Upper lobe of left lung (tissue), 6 donors: Measurements from ENCODE around the gene PCNP. TPM values are rescaled to one million over a fixed set of nuclear protein-coding genes. Genes with fewer than 3 reads are reported as not detected.
"Not testable (repeated sequence)": the region's sequence is repeated elsewhere in the genome, so short reads cannot be mapped to it uniquely, and the experiment has no call there.

Experiments
- ATAC-seq, 2 donors: fragments of 200-7000 bp; cut with Tn5 transposase; one replicate each; pipeline ENCODE4 v1.9.1; 2022; ENCODE audit warnings: mild to moderate bottlenecking in 2 of 2, moderate library complexity in 2 of 2; ENCODE audit not compliant: low FRiP score in 2 of 2
- DNase-seq, 2 donors: peaks; one replicate each; pipeline ENCODE4 v3.0.0-alpha.2; 2019 to 2020
- H3K27ac ChIP-seq, 4 donors: fragments of 200-600 bp; sonication (generic); one replicate each; pipeline ENCODE4 v1.5.1; 2016 to 2019
- H3K27me3 ChIP-seq, 4 donors: fragments of 200-600 bp; sonication (generic); one replicate each; pipeline ENCODE4 v1.5.1; 2017 to 2019
- H3K36me3 ChIP-seq, 4 donors: fragments of 200-600 bp; sonication (generic); one replicate each; pipeline ENCODE4 v1.5.1; 2016 to 2019
- H3K4me1 ChIP-seq, 4 donors: fragments of 200-600 bp; sonication (generic); one replicate each; pipeline ENCODE4 v1.5.1; 2018 to 2019
- H3K4me3 ChIP-seq, 4 donors: fragments of 200-600 bp; sonication (generic); one replicate each; pipeline ENCODE4 v1.5.1; 2017 to 2019; ENCODE audit warnings: mild to moderate bottlenecking in 2 of 4, moderate library complexity in 1 of 4
- H3K9me3 ChIP-seq, 4 donors: fragments of 200-600 bp; sonication (generic); one replicate each; pipeline ENCODE4 v1.5.1; 2018 to 2019
- CTCF ChIP-seq, 6 experiments: fragments of 450-650 bp in 4 of 6; fragments of 200-600 bp in 2 of 6; sonication (generic) in 2 of 6; IDR thresholded peaks; one replicate each; pipeline ENCODE4 v1.5.1; 2016 to 2019; ENCODE audit warnings: antibody characterized with exemption in 6 of 6
- EP300 ChIP-seq, 4 donors: sonication (generic); formaldehyde crosslinking; IDR thresholded peaks; one replicate each; pipeline ENCODE4 v1.5.1; 2017; ENCODE audit warnings: antibody characterized with exemption in 4 of 4, control low read depth in 2 of 4
- POLR2A ChIP-seq, 4 donors: fragments of 450-650 bp; IDR thresholded peaks; one replicate each; pipeline ENCODE4 v1.5.1; 2016 to 2017; ENCODE audit warnings: antibody characterized with exemption in 4 of 4, mild to moderate bottlenecking in 2 of 4
- POLR2AphosphoS5 ChIP-seq, 2 donors: sonication (generic); formaldehyde crosslinking; IDR thresholded peaks; one replicate each; pipeline ENCODE4 v1.5.1; 2017; ENCODE audit warnings: antibody characterized with exemption in 2 of 2
- WGBS, 2 donors: methylation state at CpG; one replicate each; pipeline ENCODE4 v1.1.5; 2017 to 2018; 5-methylcytosine and 5-hydroxymethylcytosine counted together
- total RNA-seq, 6 donors: library from RNA; depleted of rRNA in 4 of 6; stranded (reverse); fragments of >200 nt in 4 of 6; gene quantifications; one replicate each; pipeline versions ENCODE4 v1.1.0 to v1.2.1, GENCODE V29; 2016 to 2021
- donor health status: DM: no; HTN: no; CAD: no; lungs with moderate emphysema.
- donor health status: DM: no; HTN: yes; CAD: no; lungs with severe emphysema.

PCNP gene
- total RNA-seq, 6 donors from 2014 or later: 52.2 to 160 (median 96.0) TPM

- no peak overlapping the region for H3K4me3 ChIP-seq
- no peaks in the 10 kb centered on the region for H3K36me3 ChIP-seq
- DNase-seq (no peak), ATAC-seq (no peak)
- no peaks in the 10 kb centered on the region for H3K4me1 ChIP-seq
- WGBS, 2 donors: 79 to 96% methylated on average over 5 of the region's 5 CpGs
- H3K9me3 ChIP-seq: no peaks in the 10 kb centered on the region
- H3K27me3 ChIP-seq: no peaks in the 10 kb centered on the region
- no peak for TF ChIP-seq POLR2A (IDR thresholded peaks at IDR 0.05)
- TF ChIP-seq EP300 (IDR thresholded peaks at IDR 0.05): no peak
- TF ChIP-seq POLR2AphosphoS5 (IDR thresholded peaks at IDR 0.05): no peak
- no peak for TF ChIP-seq CTCF (IDR thresholded peaks at IDR 0.05)
- H3K27ac ChIP-seq: no peak overlapping the region
Measured at GRCh38 chr3:101535221-101535620, 38.8 kb upstream of the PCNP start.

GRCh38 chr3:101536266-101536665 is 37.7 kb upstream of the PCNP start:
- 92 to 100% methylated on average over 1 of the region's 1 CpG for WGBS, 2 donors
- TF ChIP-seq POLR2A (IDR thresholded peaks at IDR 0.05): no peak
- no peak for TF ChIP-seq POLR2AphosphoS5 (IDR thresholded peaks at IDR 0.05)
- TF ChIP-seq CTCF (IDR thresholded peaks at IDR 0.05): no peak
- no peak for TF ChIP-seq EP300 (IDR thresholded peaks at IDR 0.05)
- no peak for ATAC-seq

DNA sequence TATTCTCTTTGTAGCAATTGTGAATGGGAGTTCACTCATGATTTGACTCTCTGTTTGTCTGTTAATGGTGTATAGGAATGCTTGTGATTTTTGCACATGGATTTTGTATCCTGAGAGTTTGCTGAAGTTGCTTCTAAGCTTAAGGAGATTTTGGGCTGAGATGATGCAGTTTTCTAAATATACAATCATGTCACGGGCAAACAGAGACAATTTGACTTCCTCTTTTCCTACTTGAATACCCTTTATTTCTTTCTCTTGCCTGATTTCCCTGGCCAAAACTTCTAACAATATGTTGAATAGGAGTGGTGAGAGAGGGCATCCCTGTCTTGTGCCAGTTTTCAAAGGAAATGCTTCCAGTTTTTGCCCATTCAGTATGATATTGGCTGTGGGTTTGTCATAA is 37.0 kb upstream of the PCNP start:
- H3K27ac ChIP-seq, H3K27me3 ChIP-seq, H3K36me3 ChIP-seq, DNase-seq, H3K4me3 ChIP-seq, ATAC-seq, H3K4me1 ChIP-seq, H3K9me3 ChIP-seq: not testable (repeated sequence)
- WGBS, 2 donors: 59 to 79% methylated on average over 1 of the region's 1 CpG

More at GRCh38 chr3:101536266-101536665, 37.7 kb upstream of the PCNP start:
- Histone ChIP-seq H3K4me1 (no peaks in the 10 kb centered on the region), H3K36me3 (no peaks in the 10 kb centered on the region), H3K27me3 (no peaks in the 10 kb centered on the region), H3K4me3 (no peak overlapping the region), H3K27ac (no peak overlapping the region), H3K9me3 (no peaks in the 10 kb centered on the region)
- DNase-seq: no peak

DNA sequence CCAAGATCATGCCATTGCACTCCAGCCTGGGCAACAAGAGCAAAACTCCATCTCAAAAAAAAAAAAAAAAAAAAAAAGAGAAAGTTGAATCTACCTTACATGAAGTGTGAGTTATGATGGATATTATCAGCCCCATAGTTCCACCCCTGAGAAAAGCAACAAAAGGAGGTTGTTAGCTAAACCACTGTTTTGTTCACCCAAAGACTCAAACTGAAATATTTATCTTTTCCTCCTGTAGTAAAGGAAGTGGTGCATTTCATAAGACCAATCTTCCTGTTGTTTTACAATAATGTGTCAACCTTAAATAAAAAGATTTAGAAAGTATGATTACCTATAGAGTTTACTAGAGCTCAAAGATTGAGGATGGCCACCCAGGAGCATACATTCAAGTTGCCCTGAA is 31.0 kb upstream of the PCNP start:
- Histone ChIP-seq H3K27me3 (no peaks in the 10 kb centered on the region), H3K4me3 (no peak overlapping the region), H3K4me1 (no peaks in the 10 kb centered on the region), H3K27ac (no peak overlapping the region), H3K36me3 (no peaks in the 10 kb centered on the region), H3K9me3 (no peaks in the 10 kb centered on the region)
- TF ChIP-seq CTCF (IDR thresholded peaks at IDR 0.05) (no peak), EP300 (IDR thresholded peaks at IDR 0.05) (no peak), POLR2AphosphoS5 (IDR thresholded peaks at IDR 0.05) (no peak), POLR2A (IDR thresholded peaks at IDR 0.05) (no peak)
- no peak for DNase-seq
- no peak for ATAC-seq

DNA sequence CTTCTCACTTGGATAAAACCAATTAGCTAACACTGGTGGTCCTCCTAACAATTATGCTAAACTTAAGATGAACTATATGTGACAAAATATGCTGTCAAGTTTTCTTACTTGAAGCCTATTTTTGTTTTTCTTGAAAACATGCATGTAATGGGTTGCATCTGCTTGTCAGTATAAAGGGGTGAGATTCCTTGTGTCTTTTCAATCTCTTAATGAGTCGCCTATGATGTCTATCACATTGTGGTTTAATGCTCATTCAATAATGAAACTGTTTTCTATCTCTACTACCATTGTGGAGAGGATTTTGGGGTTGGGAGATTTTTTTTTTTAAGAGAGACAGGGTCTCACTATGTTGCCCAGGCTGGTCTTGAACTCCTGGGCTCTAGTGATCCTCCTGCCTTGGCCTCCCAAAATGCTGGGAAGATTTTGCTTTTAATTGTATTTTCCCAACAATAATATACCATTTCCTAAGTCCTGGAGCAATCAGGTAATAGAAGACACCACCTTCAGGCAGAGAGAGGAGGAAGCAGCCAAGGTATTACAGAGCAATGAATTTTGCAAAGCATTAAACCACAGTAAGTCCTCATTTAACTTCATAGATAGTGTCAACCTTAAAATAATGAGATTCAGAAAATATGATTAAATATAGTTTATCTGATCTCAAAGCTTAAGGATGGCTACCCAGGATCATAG is 29.7 kb upstream of the PCNP start:
- no peaks in the 10 kb centered on the region for H3K4me1 ChIP-seq
- no peak for DNase-seq
- H3K9me3 ChIP-seq: no peaks in the 10 kb centered on the region
- no peak overlapping the region for H3K27ac ChIP-seq
- no peak for TF ChIP-seq POLR2A (IDR thresholded peaks at IDR 0.05)
- no peak for TF ChIP-seq POLR2AphosphoS5 (IDR thresholded peaks at IDR 0.05)
- TF ChIP-seq EP300 (IDR thresholded peaks at IDR 0.05): no peak
- no peak for TF ChIP-seq CTCF (IDR thresholded peaks at IDR 0.05)
- no peaks in the 10 kb centered on the region for H3K27me3 ChIP-seq
- H3K36me3 ChIP-seq: no peaks in the 10 kb centered on the region
- WGBS, 2 donors: 71 to 85% methylated on average over 1 of the region's 1 CpG
- H3K4me3 ChIP-seq: no peak overlapping the region
- no peak for ATAC-seq
